Testis (tissue), 3 donors: Measurements from ENCODE around the gene MRAP. TPM values are rescaled to one million over a fixed set of nuclear protein-coding genes. Genes with fewer than 3 reads are reported as not detected.
A peak's percentile ranks its signal among the peaks of the same experiment; 100 is the strongest.
"Not testable (repeated sequence)": the region's sequence is repeated elsewhere in the genome, so short reads cannot be mapped to it uniquely, and the experiment has no call there.

ENCODE experiments used
- DNase-seq: peaks from one replicate; pipeline ENCODE4 v3.0.0-alpha.2; 2019
- H3K27ac ChIP-seq, 2 donors: fragments of 200-600 bp; sonication (generic); one replicate each; pipeline ENCODE4 v1.5.1; 2019
- H3K27me3 ChIP-seq: fragments of 200-600 bp; sonication (generic); one replicate; pipeline ENCODE4 v1.5.1; 2019
- H3K36me3 ChIP-seq: fragments of 200-600 bp; sonication (generic); one replicate; pipeline ENCODE4 v1.5.1; 2017; ENCODE audit warnings: low read depth; ENCODE audit errors: missing control alignments
- H3K4me1 ChIP-seq: fragments of 200-600 bp; sonication (generic); one replicate; pipeline ENCODE4 v1.5.1; 2019
- H3K4me3 ChIP-seq, 2 donors: fragments of 200-600 bp; sonication (generic); one replicate each; pipeline ENCODE4 v1.5.1; 2017 to 2019
- H3K9me3 ChIP-seq: fragments of 200-600 bp; sonication (generic); one replicate; pipeline ENCODE4 v1.5.1; 2017
- CTCF ChIP-seq, 3 experiments: fragments of 450-650 bp in 2 of 3; fragments of 200-600 bp in 1 of 3; sonication (generic) in 1 of 3; IDR thresholded peaks; one replicate each; pipeline ENCODE4 v1.5.1; 2016 to 2019; ENCODE audit warnings: antibody characterized with exemption in 3 of 3, mild to moderate bottlenecking in 2 of 3, moderate library complexity in 1 of 3
- POLR2A ChIP-seq: fragments of 450-650 bp; IDR thresholded peaks from one replicate; pipeline ENCODE4 v1.6.1; 2017; ENCODE audit warnings: antibody characterized with exemption, mild to moderate bottlenecking, moderate library complexity
- WGBS, 2 donors: methylation state at CpG; one replicate each; pipeline ENCODE4 v1.1.5; 2018; 5-methylcytosine and 5-hydroxymethylcytosine counted together
- intact Hi-C: fragments of 100-400 bp; cut with DNase I; formaldehyde crosslinking; loops from one replicate; pipeline ENCODE4 v1.15.1; 2023; ENCODE audit warnings: low total_unique reads
- polyA plus RNA-seq: library from polyadenylated mRNA; stranded (reverse); fragments of 350-450 nt; fragmentation: Illumina TruSeq; extraction: RNeasy Lipid Tissue Mini Kit (QIAGEN cat#74804); gene quantifications from one replicate; pipeline ENCODE4 v1.2.3, GENCODE V29; 2014; ENCODE audit warnings: low read depth, low replicate concordance; ENCODE audit not compliant: insufficient read depth
- total RNA-seq, 2 donors: library from RNA; depleted of rRNA; stranded (reverse); fragments of >200 nt; gene quantifications; one replicate each; pipeline ENCODE4 v1.2.3, GENCODE V29; 2016

MRAP gene
- total and polyA plus RNA-seq, 3 donors from 2014 or later = 1.4 to 4.0 (median 2.2) TPM

- Histone ChIP-seq H3K4me3 (no peak overlapping the region), H3K27me3 (no peaks in the 10 kb centered on the region), H3K27ac (no peak overlapping the region), H3K36me3 (no peaks in the 10 kb centered on the region), H3K9me3 (no peaks in the 10 kb centered on the region), H3K4me1 (no peaks in the 10 kb centered on the region)
- WGBS, 2 donors = 85 to 87% methylated on average over 12 of the region's 12 CpGs
- TF ChIP-seq CTCF (IDR thresholded peaks at IDR 0.05) (no peak), POLR2A (no peak)
- intact Hi-C loops = loop anchor here (10.0 kb wide), 1 partner anchor 391 kb away; no protein-coding TSS in a partner anchor
- DNase-seq = no peak
Measured at GRCh38 chr21:32256251-32256650, 42.4 kb upstream of the MRAP start.

- no peak overlapping the region for H3K27ac ChIP-seq
- peak; percentile 83 for DNase-seq
- intact Hi-C loops = loop anchor here (10.0 kb wide), 1 partner anchor 392 kb away; no protein-coding TSS in a partner anchor
Measured at GRCh38 chr21:32256873-32257620, 41.6 kb upstream of the MRAP start.

GRCh38 chr21:32257962-32258785 lies 40.5 kb upstream of the MRAP start:
- no peaks in the 10 kb centered on the region for H3K4me1 ChIP-seq
- intact Hi-C loops = loop anchor here (10.0 kb wide), 1 partner anchor 393 kb away; no protein-coding TSS in a partner anchor
- DNase-seq = peak; percentile 87
- no peaks in the 10 kb centered on the region for H3K36me3 ChIP-seq
- peak; percentile 62 to 86 (median 71) for TF ChIP-seq CTCF (IDR thresholded peaks at IDR 0.05)
- TF ChIP-seq POLR2A = no peak
- WGBS, 2 donors = 50 to 63% methylated on average over 14 to 16 of the region's 16 CpGs
- no peaks in the 10 kb centered on the region for H3K27me3 ChIP-seq
- H3K27ac ChIP-seq = no peak overlapping the region
- no peak overlapping the region for H3K4me3 ChIP-seq
- H3K9me3 ChIP-seq = no peaks in the 10 kb centered on the region

More at GRCh38 chr21:32256873-32257620, 41.6 kb upstream of the MRAP start:
- H3K4me3 ChIP-seq = no peak overlapping the region
- H3K36me3 ChIP-seq = no peaks in the 10 kb centered on the region
- H3K4me1 ChIP-seq = no peaks in the 10 kb centered on the region
- 42 to 55% methylated on average over 9 of the region's 9 CpGs for WGBS, 2 donors
- H3K9me3 ChIP-seq = no peaks in the 10 kb centered on the region
- no peaks in the 10 kb centered on the region for H3K27me3 ChIP-seq
- no peak for TF ChIP-seq CTCF (IDR thresholded peaks at IDR 0.05)

- H3K36me3 ChIP-seq, DNase-seq: not testable (repeated sequence)
- WGBS, 2 donors = 90 to 94% methylated on average over 5 of the region's 5 CpGs
Measured at GRCh38 chr21:32258786-32259048, 39.9 kb upstream of the MRAP start.

GRCh38 chr21:32260130-32260529 lies 38.5 kb upstream of the MRAP start:
- H3K4me3 ChIP-seq = no peak overlapping the region
- no peak overlapping the region for H3K27ac ChIP-seq
- DNase-seq = no peak
- no peaks in the 10 kb centered on the region for H3K36me3 ChIP-seq
- H3K9me3 ChIP-seq = no peaks in the 10 kb centered on the region
- no peaks in the 10 kb centered on the region for H3K4me1 ChIP-seq
- intact Hi-C loops = loop anchor here (10.0 kb wide), 1 partner anchor 485 kb away; no protein-coding TSS in a partner anchor
- 91 to 100% methylated on average over 2 of the region's 2 CpGs for WGBS, 2 donors
- no peak for TF ChIP-seq CTCF (IDR thresholded peaks at IDR 0.05)
- no peak for TF ChIP-seq POLR2A
- no peaks in the 10 kb centered on the region for H3K27me3 ChIP-seq

More at GRCh38 chr21:32258786-32259048, 39.9 kb upstream of the MRAP start:
- H3K4me1 ChIP-seq, H3K27ac ChIP-seq, H3K27me3 ChIP-seq, H3K4me3 ChIP-seq, H3K9me3 ChIP-seq: not testable (repeated sequence)
- intact Hi-C loops = loop anchor here (10.0 kb wide), 1 partner anchor 394 kb away; no protein-coding TSS in a partner anchor
